K562 (cell line): Measurements from ENCODE around the gene DNAJC18. TPM values are rescaled to one million over a fixed set of nuclear protein-coding genes. Genes with fewer than 3 reads are reported as not detected.

Experiments used
- ATAC-seq: fragments of 200-7000 bp; cut with Tn5 transposase; 3 replicates; pipeline ENCODE4 v1.9.1; 2020; ENCODE audit warnings: moderate library complexity
- BruUV-seq: library from RNA; stranded (reverse); fragments of 400-500 nt; replicated peaks from 2 replicates; lab custom pipeline; 2021; lab: Mats Ljungman, UMichigan
- CTCF ChIA-PET: fragments of 300-600 bp; formaldehyde crosslinking; extraction: SDS; loops from one replicate; lab custom pipeline; 2021; ENCODE audit warnings: low intra/inter-chr PET ratio; lab: Yijun Ruan, JAX
- POLR2A ChIA-PET: fragments of 300-600, 350-650 bp; sonication (Branson Sonifier 250); formaldehyde crosslinking; extraction: SDS; loops from one replicate; lab custom pipeline; 2021; ENCODE audit warnings: antibody characterized with exemption, inconsistent platforms; lab: Yijun Ruan, JAX
- DNase-seq, 4 experiments: peaks; one replicate each; pipeline versions ENCODE4 v3.0.0 to v3.0.0-alpha.2; 2011 to 2018; ENCODE audit warnings: low spot score in 3 of 4, mixed read lengths in 3 of 4; ENCODE audit errors: extremely low read depth in 1 of 4
- FAIRE-seq: peaks from 2 replicates; lab custom pipeline; 2011; peaks lifted over from hg19 to GRCh38; lab: Jason Lieb, UNC
- H2AFZ ChIP-seq: 2 replicates; pipeline ENCODE4 v1.6.0; 2011; ENCODE audit warnings: low read depth, low read length, control low read depth, inconsistent platforms
- H3K27ac ChIP-seq: fragments of 200-600 bp; 3 replicates; pipeline ENCODE4 v1.8.0; 2011; ENCODE audit warnings: low read depth, mild to moderate bottlenecking, control low read depth, inconsistent platforms, low read length, moderate library complexity, mixed read lengths; ENCODE audit errors: extremely low read depth
- H3K27me3 ChIP-seq, 2 experiments: fragments of 300-600 bp in 1 of 2; 2 replicates in 1 of 2; 3 replicates in 1 of 2; pipeline versions ENCODE4 v1.6.0 to v1.8.0; 2011; ENCODE audit warnings: inconsistent platforms in 2 of 2, low read length in 2 of 2, mild to moderate bottlenecking in 1 of 2, mixed read lengths in 1 of 2, moderate library complexity in 1 of 2; ENCODE audit not compliant: control insufficient read depth in 2 of 2, insufficient read depth in 2 of 2
- H3K36me3 ChIP-seq: fragments of 300-600 bp; 3 replicates; pipeline ENCODE4 v1.8.0; 2011; ENCODE audit warnings: mild to moderate bottlenecking, low read length, inconsistent platforms; ENCODE audit not compliant: control insufficient read depth, insufficient read depth
- H3K4me1 ChIP-seq, 2 experiments: fragments of 200-600 bp in 1 of 2; replicated peaks in 1 of 2; 2 replicates in 1 of 2; 3 replicates in 1 of 2; pipeline versions ENCODE4 v1.5.1 to v1.8.0; 2011; ENCODE audit warnings: inconsistent platforms in 2 of 2, low read length in 2 of 2, mild to moderate bottlenecking in 1 of 2, mixed read lengths in 1 of 2, moderate library complexity in 1 of 2; ENCODE audit not compliant: control insufficient read depth in 2 of 2, insufficient read depth in 2 of 2
- H3K4me2 ChIP-seq: 2 replicates; pipeline ENCODE4 v1.6.1; 2011; ENCODE audit warnings: low read length, control low read depth, inconsistent platforms, mixed read lengths; ENCODE audit not compliant: insufficient read depth
- H3K4me3 ChIP-seq: fragments of 200-600 bp; sonication (generic), shearing (Covaris generic); 2 replicates; pipeline ENCODE4 v1.5.1; 2016; ENCODE audit warnings: control low read depth, inconsistent platforms
- H3K79me2 ChIP-seq: fragments of 200-600 bp; 3 replicates; pipeline ENCODE4 v1.8.0; 2011; ENCODE audit warnings: low read length, inconsistent platforms; ENCODE audit not compliant: control insufficient read depth, insufficient read depth
- H3K9ac ChIP-seq, 2 experiments: 2 replicates each; pipeline versions ENCODE4 v1.6.0 to v1.6.1; 2011; ENCODE audit warnings: low read depth in 2 of 2, low read length in 2 of 2, control low read depth in 1 of 2, inconsistent platforms in 1 of 2, mild to moderate bottlenecking in 1 of 2, mixed read lengths in 1 of 2; ENCODE audit not compliant: insufficient read depth in 1 of 2
- H3K9me1 ChIP-seq: one replicate; pipeline ENCODE4 v1.6.0; 2011; ENCODE audit warnings: inconsistent platforms, mild to moderate bottlenecking, low read length, moderate library complexity; ENCODE audit not compliant: control insufficient read depth, insufficient read depth
- H3K9me3 ChIP-seq: replicated peaks from 2 replicates; pipeline ENCODE4 v1.5.1; 2011; ENCODE audit warnings: low read depth, low read length, inconsistent platforms; ENCODE audit not compliant: control insufficient read depth, insufficient read depth
- H4K20me1 ChIP-seq: replicated peaks from 2 replicates; pipeline ENCODE4 v1.6.1; 2011; ENCODE audit warnings: low read length, inconsistent platforms, mixed read lengths; ENCODE audit not compliant: control insufficient read depth, insufficient read depth
- ELF1 ChIP-seq: fragments of 200-800 bp; sonication (Bioruptor generic); IDR thresholded peaks from 2 replicates; pipeline ENCODE4 v1.6.1; 2016; ENCODE audit warnings: missing genetic modification characterization, missing compliant biosample characterization
- NFE2L1 ChIP-seq: fragments of 450-650 bp; IDR thresholded peaks from 2 replicates; pipeline ENCODE4 v1.6.1; 2016; ENCODE audit warnings: missing genetic modification characterization, low read depth, mild to moderate bottlenecking, missing compliant biosample characterization, moderate library complexity, borderline replicate concordance
- NR2C2 ChIP-seq, 2 experiments: fragments of 200-800 bp in 1 of 2; sonication (Bioruptor generic) in 1 of 2; sonication (generic) in 1 of 2; formaldehyde crosslinking in 1 of 2; IDR thresholded peaks; 2 replicates each; pipeline versions ENCODE4 v1.6.1 to v1.8.0; 2016 to 2022; ENCODE audit warnings: mild to moderate bottlenecking in 1 of 2, missing compliant biosample characterization in 1 of 2, missing genetic modification characterization in 1 of 2, missing genetic modification reagents in 1 of 2
- PRPF4 ChIP-seq: fragments of 200-400 bp; formaldehyde crosslinking; IDR thresholded peaks from one replicate; pipeline ENCODE4 v1.6.1; 2017; ENCODE audit warnings: low read length, low read depth, mild to moderate bottlenecking; ENCODE audit not compliant: insufficient read depth, poor library complexity, severe bottlenecking
- SRF ChIP-seq, 2 experiments: fragments of 250-450, 450-650 bp in 1 of 2; sonication (Bioruptor Pico) in 1 of 2; sonication (generic) in 1 of 2; formaldehyde crosslinking; IDR thresholded peaks; 2 replicates each; pipeline versions ENCODE4 v1.5.0 to v1.5.1; 2020 to 2022; ENCODE audit warnings: mild to moderate bottlenecking in 1 of 2, missing genetic modification reagents in 1 of 2
- ZNF197 ChIP-seq: fragments of 200-800 bp; sonication (Bioruptor generic); IDR thresholded peaks from 2 replicates; pipeline ENCODE4 v1.6.1; 2016; ENCODE audit warnings: low read depth, missing genetic modification characterization, missing compliant biosample characterization
- WGBS: fragments of 100-300 bp; shearing (Covaris generic); methylation state at CpG from one replicate; pipeline ENCODE4 v1.1.6; 2016; ENCODE audit warnings: low coverage, mixed read lengths; ENCODE audit not compliant: insufficient coverage; ENCODE audit errors: missing lambda C conversion rate; 5-methylcytosine and 5-hydroxymethylcytosine counted together
- in situ Hi-C: fragments of 300-500 bp; cut with MboI; formaldehyde crosslinking; loops from 4 replicates; pipeline ENCODE4 v1.15.0; 2018; ENCODE audit warnings: inconsistent platforms, mixed read lengths
- intact Hi-C: fragments of 100-400 bp; cut with micrococcal nuclease; formaldehyde crosslinking; loops from 2 replicates; pipeline ENCODE4 v1.14.2; 2022
- polyA plus RNA-seq, 8 experiments: library from polyadenylated mRNA; depleted of rRNA in 4 of 8; stranded (reverse) in 5 of 8; unstranded in 3 of 8; fragments of >200 nt; fragmentation: Nextera tagmentation in 2 of 8; fragmentation: Illumina TruSeq in 1 of 8; extraction: Ambion mirVana in 2 of 8; extraction: Trizol in 1 of 8; gene quantifications; 2 replicates each; pipeline versions ENCODE4 v1.2.1 to v1.2.3, GENCODE V29; 2011 to 2014; ENCODE audit warnings: inconsistent platforms in 1 of 8, missing spikeins in 1 of 8
- total RNA-seq, 7 experiments: library from RNA; depleted of rRNA in 6 of 7; stranded (reverse); fragments of >200 nt in 6 of 7; fragmentation: Illumina TruSeq in 2 of 7; extraction: Trizol in 2 of 7; gene quantifications; 2 replicates each; pipeline versions ENCODE4 v1.2.1 to v1.2.3, GENCODE V29; 2011 to 2021; ENCODE audit warnings: low replicate concordance in 1 of 7

The DNAJC18 gene
- total and polyA plus RNA-seq, 9 of the 15 experiments (the other 6 are each of a cell fraction or from before 2014, with no cell fraction given), result 1.5 to 13.3 (median 7.5) TPM

DNA sequence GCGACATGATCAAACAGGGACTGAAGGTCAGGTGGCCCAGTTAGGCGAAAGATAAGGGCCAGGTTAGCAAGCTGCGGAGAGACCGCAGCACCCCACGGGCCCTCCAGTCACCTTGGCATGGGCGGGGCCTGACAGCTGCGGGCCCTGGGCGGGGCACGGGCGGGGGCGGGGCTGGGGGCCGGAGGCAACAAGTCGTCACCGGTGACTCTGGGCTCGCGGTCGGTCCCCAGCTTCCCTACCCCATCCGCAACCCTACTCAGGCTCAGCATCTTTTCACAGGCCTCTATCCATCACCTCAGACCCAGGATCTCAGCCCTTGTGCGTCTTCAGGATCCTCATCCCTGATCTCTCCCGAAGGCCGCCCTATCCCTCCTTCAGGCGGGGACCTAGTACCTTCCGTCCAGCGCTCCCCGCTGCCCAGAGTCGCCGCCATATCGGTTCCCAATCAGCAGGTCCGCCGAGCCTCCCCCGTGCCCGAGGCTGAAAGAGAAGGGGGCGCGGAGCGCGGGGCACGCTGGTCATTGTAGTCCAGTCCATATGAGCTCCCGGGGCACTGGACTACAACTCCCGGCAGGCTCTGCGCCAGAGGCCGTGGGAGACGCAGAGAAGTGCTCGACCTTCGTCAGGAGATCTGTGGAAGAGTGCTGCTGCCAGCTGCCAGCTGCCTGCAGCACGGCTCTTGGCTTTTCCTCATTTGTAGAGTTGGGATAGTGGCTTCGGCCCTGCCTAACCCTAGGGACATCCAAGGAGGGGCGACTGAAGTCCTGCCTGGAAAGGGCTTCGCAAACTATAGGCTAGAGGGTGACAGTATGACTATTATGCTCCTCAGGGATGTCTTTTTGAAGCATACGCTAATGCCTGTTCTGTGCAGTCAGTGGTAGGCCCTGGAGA, at the start of gene DNAJC18 (continued):
- no peak for TF ChIP-seq NFE2L1
- TF ChIP-seq SRF (CRISPR knock-in tag; IDR thresholded peaks at IDR 0.05), result no peak
- TF ChIP-seq NR2C2 (CRISPR knock-in tag; IDR thresholded peaks at IDR 0.05), result 0 out of 2 replicates have a peak, but pooled peaks have one; percentile 22
- TF ChIP-seq NR2C2 (tag; IDR thresholded peaks at IDR 0.05), result peak; percentile 91
- TF ChIP-seq, all 486 proteins: peak for 92

- Histone ChIP-seq H3K27me3 (no peaks in the 10 kb centered on the region), H3K4me1 (peaks cover 0 to 3% of the 10 kb centered on the region in 2 experiments; a peak in 3 of 5 replicates)
- peak; percentile 55 for ATAC-seq
- no TSS peak for BruUV-seq
- TF ChIP-seq ELF1 (tag) (0 out of 2 replicates have a peak, but pooled peaks have one; percentile 29), PRPF4 (no peak), ZNF197 (no peak)
- TF ChIP-seq, all 486 proteins: peak for 1
- Histone ChIP-seq H3K4me3 (no peak overlapping the region), H3K36me3 (no peaks in the 10 kb centered on the region), H3K4me2 (no peak overlapping the region), H3K9me1 (no peaks in the 10 kb centered on the region), H3K9ac (peak overlapping the region in 1 of 2 experiments; percentile 10; a peak in 2 of 4 replicates), H3K9me3 (no peaks in the 10 kb centered on the region), H4K20me1 (no peaks in the 10 kb centered on the region), H3K27ac (no peak overlapping the region), H3K79me2 (no peaks in the 10 kb centered on the region), H2AFZ (no peak overlapping the region)
- ChIA-PET POLR2A (interaction anchor here (0.6 to 1.0 kb wide), 2 partner anchors 11 to 14 kb away, joined by 3 to 4 read pairs; no protein-coding TSS in a partner anchor), CTCF (no interaction called here)
- FAIRE-seq (no peak), DNase-seq (peak in 2 of 4 experiments; percentile 6 to 7)
- WGBS, result 21% methylated on average over 2 of the region's 3 CpGs
- in situ Hi-C loops (no loop called here), intact Hi-C loops (no loop called here)
Measured at GRCh38 chr5:139488260-139488659, 48.9 kb upstream of the DNAJC18 start.
